ENCODE results near the gene ANKRD31.

DNA sequence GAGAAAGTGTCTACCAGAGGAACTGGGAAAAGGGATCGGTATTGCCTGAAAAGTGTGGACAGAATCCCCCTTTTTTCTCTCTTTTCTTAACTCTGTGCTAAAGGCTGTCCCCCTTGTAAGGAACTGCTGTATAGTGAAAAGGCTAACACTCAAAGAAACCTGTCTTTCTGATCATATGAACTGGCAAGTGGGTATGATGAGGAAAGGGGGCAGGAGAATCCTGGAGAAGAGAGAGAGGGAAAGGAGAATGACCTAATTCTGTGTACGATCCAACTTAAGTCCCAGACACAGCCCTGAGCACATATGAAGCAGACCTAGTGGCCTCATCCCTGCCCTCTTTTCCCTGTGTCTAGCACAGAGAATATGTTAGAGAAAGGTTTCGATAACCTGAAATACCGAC, 967 bp downstream of the ANKRD31 start:
- TF ChIP-seq, protein P1, sequence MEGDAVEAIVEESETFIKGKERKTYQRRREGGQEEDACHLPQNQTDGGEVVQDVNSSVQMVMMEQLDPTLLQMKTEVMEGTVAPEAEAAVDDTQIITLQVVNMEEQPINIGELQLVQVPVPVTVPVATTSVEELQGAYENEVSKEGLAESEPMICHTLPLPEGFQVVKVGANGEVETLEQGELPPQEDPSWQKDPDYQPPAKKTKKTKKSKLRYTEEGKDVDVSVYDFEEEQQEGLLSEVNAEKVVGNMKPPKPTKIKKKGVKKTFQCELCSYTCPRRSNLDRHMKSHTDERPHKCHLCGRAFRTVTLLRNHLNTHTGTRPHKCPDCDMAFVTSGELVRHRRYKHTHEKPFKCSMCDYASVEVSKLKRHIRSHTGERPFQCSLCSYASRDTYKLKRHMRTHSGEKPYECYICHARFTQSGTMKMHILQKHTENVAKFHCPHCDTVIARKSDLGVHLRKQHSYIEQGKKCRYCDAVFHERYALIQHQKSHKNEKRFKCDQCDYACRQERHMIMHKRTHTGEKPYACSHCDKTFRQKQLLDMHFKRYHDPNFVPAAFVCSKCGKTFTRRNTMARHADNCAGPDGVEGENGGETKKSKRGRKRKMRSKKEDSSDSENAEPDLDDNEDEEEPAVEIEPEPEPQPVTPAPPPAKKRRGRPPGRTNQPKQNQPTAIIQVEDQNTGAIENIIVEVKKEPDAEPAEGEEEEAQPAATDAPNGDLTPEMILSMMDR (IDR thresholded peaks at IDR 0.05): no peak
- TF ChIP-seq POLR2A (IDR thresholded peaks at IDR 0.05): no peak

All from adrenal gland (tissue), 5 donors.